Measurements from ENCODE around the gene SFT2D2.
"Not testable (repeated sequence)": the region's sequence is repeated elsewhere in the genome, so short reads cannot be mapped to it uniquely, and the experiment has no call there.

The SFT2D2 gene

GRCh38 chr1:168225476-168226190 is at the start of gene SFT2D2:
Gene SFT2D2, plus strand, starts transcription at chr1:168226004. Its CDS starts 76 bp downstream, at chr1:168226080.
- no peaks in the 10 kb centered on the region for H3K27me3 ChIP-seq
- no peaks in the 10 kb centered on the region for H3K9me3 ChIP-seq
- peak within 1 kb of the TSS; percentile 78 for H3K27ac ChIP-seq
- no peak for TF ChIP-seq CTCF (IDR thresholded peaks at IDR 0.05)
- H3K36me3 ChIP-seq = peaks cover 12% of the 10 kb centered on the region
- H3K4me1 ChIP-seq (ENCODE audit: control insufficient read depth in 1 of 2, insufficient read depth in 1 of 2, low read depth in 1 of 2, low read length in 1 of 2) = peaks cover 20 to 24% of the 10 kb centered on the region in 2 experiments
- H3K4me3 ChIP-seq (ENCODE audit: low read depth in 1 of 2, low read length in 1 of 2) = peak within 1 kb of the TSS; percentile 77 to 89

GRCh38 chr1:168178227-168178637 is 47.6 kb upstream of the SFT2D2 start:
- peak overlapping the region; percentile 94 for H3K27ac ChIP-seq
- no peaks in the 10 kb centered on the region for H3K9me3 ChIP-seq
- peaks cover 16 to 18% of the 10 kb centered on the region in 2 experiments for H3K4me1 ChIP-seq (ENCODE audit: control insufficient read depth in 1 of 2, insufficient read depth in 1 of 2, low read depth in 1 of 2, low read length in 1 of 2)
- H3K4me3 ChIP-seq (ENCODE audit: low read depth in 1 of 2, low read length in 1 of 2) = peak overlapping the region; percentile 73 to 98
- no peaks in the 10 kb centered on the region for H3K36me3 ChIP-seq
- no peaks in the 10 kb centered on the region for H3K27me3 ChIP-seq
- TF ChIP-seq CTCF (IDR thresholded peaks at IDR 0.05) = no peak

- Histone ChIP-seq H3K27ac (peak within 1 kb of the TSS; percentile 94), H3K27me3 (no peaks in the 10 kb centered on the region), H3K4me1 (ENCODE audit: control insufficient read depth in 1 of 2, insufficient read depth in 1 of 2, low read depth in 1 of 2, low read length in 1 of 2) (peaks cover 16 to 18% of the 10 kb centered on the region in 2 experiments), H3K36me3 (no peaks in the 10 kb centered on the region), H3K9me3 (no peaks in the 10 kb centered on the region), H3K4me3 (ENCODE audit: low read depth in 1 of 2, low read length in 1 of 2) (peak within 1 kb of the TSS; percentile 73 to 98)
- TF ChIP-seq CTCF (IDR thresholded peaks at IDR 0.05) = peak; percentile 85
Measured at GRCh38 chr1:168178638-168179437, 47.0 kb upstream of the SFT2D2 start, which contains the start of gene TIPRL. Gene TIPRL, plus strand, starts transcription at chr1:168178962. Its CDS starts 116 bp downstream, at chr1:168179078.

GRCh38 chr1:168179438-168180147 is 46.2 kb upstream of the SFT2D2 start:
- peak overlapping the region; percentile 94 for H3K27ac ChIP-seq
- no peaks in the 10 kb centered on the region for H3K27me3 ChIP-seq
- no peak for TF ChIP-seq CTCF (IDR thresholded peaks at IDR 0.05)
- no peaks in the 10 kb centered on the region for H3K36me3 ChIP-seq
- peak overlapping the region; percentile 73 to 98 for H3K4me3 ChIP-seq (ENCODE audit: low read depth in 1 of 2, low read length in 1 of 2)
- no peaks in the 10 kb centered on the region for H3K9me3 ChIP-seq
- H3K4me1 ChIP-seq (ENCODE audit: control insufficient read depth in 1 of 2, insufficient read depth in 1 of 2, low read depth in 1 of 2, low read length in 1 of 2) = peaks cover 16 to 18% of the 10 kb centered on the region in 2 experiments

GRCh38 chr1:168180148-168180524 is 45.7 kb upstream of the SFT2D2 start:
- Histone ChIP-seq H3K27me3 (no peaks in the 10 kb centered on the region), H3K27ac (peak overlapping the region; percentile 94), H3K36me3 (peaks cover 3% of the 10 kb centered on the region), H3K9me3 (no peaks in the 10 kb centered on the region), H3K4me3 (ENCODE audit: low read depth in 1 of 2, low read length in 1 of 2) (peak overlapping the region; percentile 73 to 98), H3K4me1 (ENCODE audit: control insufficient read depth in 1 of 2, insufficient read depth in 1 of 2, low read depth in 1 of 2, low read length in 1 of 2) (peaks cover 16 to 18% of the 10 kb centered on the region in 2 experiments)
- no peak for TF ChIP-seq CTCF (IDR thresholded peaks at IDR 0.05)

GRCh38 chr1:168181063-168181720 is 44.6 kb upstream of the SFT2D2 start:
- not testable (repeated sequence) for H3K4me3 ChIP-seq (ENCODE audit: low read depth in 1 of 2, low read length in 1 of 2); H3K27ac ChIP-seq; H3K27me3 ChIP-seq; H3K36me3 ChIP-seq; H3K9me3 ChIP-seq
- peaks cover 16 to 18% of the 10 kb centered on the region in 2 experiments for H3K4me1 ChIP-seq (ENCODE audit: control insufficient read depth in 1 of 2, insufficient read depth in 1 of 2, low read depth in 1 of 2, low read length in 1 of 2)
